Measurements from ENCODE around the gene GLG1. TPM values are rescaled to one million over a fixed set of nuclear protein-coding genes. Genes with fewer than 3 reads are reported as not detected.
A peak's percentile ranks its signal among the peaks of the same experiment; 100 is the strongest.

GLG1 gene
- total RNA-seq, 1 donor from 2014 or later = 108 TPM

DNA sequence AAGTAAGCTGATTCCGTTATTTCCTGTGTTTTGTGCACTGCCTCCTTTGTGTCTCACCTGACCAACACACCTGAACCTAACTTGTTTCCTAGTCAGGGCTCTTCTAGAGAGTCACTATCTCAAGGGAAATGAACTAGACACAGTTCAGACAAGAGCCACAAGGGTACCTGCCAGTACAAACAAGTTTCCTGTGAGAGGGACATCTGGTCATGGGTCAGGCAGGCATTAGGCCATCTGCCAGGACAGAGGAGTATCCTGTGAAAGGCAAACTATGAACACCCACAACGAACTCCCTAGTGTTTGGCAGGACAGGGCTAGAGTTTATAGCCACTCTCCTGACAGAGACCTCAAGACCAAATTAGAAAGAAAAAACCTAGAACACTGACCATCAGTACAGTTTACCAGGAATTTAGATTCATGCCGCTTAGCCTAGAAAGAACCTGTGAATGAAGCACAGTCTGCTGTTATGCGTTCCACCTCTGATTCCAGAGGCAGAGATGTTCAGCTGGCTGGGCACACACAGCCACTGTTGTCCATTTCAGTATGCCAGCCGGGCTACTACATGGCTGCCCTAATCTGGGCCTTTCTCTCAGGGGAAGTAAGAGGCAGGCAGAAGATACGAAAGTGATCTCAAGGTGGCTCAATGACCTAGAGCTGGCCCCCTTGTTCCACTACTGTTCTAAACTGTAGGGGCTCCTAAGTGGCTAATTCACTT, 20.7 kb upstream of the GLG1 start:
- H3K36me3 ChIP-seq (ENCODE audit: control insufficient read depth, insufficient read depth, low read length) = peaks cover 5% of the 10 kb centered on the region
- no peak overlapping the region for H3K4me3 ChIP-seq (ENCODE audit: low read depth, low read length)
- DNase-seq (ENCODE audit: low read depth) = no peak
- H3K27me3 ChIP-seq (ENCODE audit: control insufficient read depth, insufficient read depth, low read length) = no peaks in the 10 kb centered on the region
- TF ChIP-seq, protein P1, sequence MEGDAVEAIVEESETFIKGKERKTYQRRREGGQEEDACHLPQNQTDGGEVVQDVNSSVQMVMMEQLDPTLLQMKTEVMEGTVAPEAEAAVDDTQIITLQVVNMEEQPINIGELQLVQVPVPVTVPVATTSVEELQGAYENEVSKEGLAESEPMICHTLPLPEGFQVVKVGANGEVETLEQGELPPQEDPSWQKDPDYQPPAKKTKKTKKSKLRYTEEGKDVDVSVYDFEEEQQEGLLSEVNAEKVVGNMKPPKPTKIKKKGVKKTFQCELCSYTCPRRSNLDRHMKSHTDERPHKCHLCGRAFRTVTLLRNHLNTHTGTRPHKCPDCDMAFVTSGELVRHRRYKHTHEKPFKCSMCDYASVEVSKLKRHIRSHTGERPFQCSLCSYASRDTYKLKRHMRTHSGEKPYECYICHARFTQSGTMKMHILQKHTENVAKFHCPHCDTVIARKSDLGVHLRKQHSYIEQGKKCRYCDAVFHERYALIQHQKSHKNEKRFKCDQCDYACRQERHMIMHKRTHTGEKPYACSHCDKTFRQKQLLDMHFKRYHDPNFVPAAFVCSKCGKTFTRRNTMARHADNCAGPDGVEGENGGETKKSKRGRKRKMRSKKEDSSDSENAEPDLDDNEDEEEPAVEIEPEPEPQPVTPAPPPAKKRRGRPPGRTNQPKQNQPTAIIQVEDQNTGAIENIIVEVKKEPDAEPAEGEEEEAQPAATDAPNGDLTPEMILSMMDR (IDR thresholded peaks at IDR 0.05; ENCODE audit: insufficient read depth, low read length, poor library complexity, severe bottlenecking) = no peak

DNA sequence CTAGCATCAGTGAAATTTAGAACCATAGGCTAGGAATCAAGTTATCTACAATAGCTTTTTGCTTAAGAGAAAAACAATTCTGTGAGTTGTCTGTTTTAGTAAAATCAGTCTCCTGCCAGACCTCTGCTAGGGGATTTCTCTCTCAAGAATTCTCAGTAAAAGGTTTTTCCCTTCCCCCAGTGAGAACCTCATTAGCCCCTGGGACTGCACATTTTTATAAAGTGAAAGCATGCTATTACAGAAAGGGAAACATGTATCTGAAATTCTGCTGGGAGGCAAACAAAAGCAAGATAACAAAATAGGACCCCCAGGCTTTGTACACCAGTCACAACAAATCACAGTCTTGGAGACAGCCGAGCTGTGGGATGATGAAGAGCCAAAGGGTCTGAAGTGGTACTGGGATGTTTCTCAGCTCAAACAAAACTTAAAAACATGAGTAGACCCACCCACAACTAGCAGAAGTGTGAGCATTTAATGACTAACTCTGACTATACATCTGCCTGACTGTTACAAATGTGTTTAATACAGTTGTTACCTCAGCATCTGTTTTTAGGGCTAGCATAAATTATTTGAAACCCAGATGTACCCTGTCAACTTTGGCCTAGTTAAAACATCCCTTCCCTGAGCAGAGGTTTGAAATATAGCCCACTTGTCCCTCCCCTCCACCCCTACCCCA, 20.0 kb upstream of the GLG1 start:
- H3K36me3 ChIP-seq (ENCODE audit: control insufficient read depth, insufficient read depth, low read length) = peaks cover 6% of the 10 kb centered on the region
- no peak overlapping the region for H3K4me3 ChIP-seq (ENCODE audit: low read depth, low read length)
- TF ChIP-seq, protein P1 (IDR thresholded peaks at IDR 0.05; ENCODE audit: insufficient read depth, low read length, poor library complexity, severe bottlenecking) = no peak
- no peaks in the 10 kb centered on the region for H3K27me3 ChIP-seq (ENCODE audit: control insufficient read depth, insufficient read depth, low read length)
- DNase-seq (ENCODE audit: low read depth) = no peak

DNA sequence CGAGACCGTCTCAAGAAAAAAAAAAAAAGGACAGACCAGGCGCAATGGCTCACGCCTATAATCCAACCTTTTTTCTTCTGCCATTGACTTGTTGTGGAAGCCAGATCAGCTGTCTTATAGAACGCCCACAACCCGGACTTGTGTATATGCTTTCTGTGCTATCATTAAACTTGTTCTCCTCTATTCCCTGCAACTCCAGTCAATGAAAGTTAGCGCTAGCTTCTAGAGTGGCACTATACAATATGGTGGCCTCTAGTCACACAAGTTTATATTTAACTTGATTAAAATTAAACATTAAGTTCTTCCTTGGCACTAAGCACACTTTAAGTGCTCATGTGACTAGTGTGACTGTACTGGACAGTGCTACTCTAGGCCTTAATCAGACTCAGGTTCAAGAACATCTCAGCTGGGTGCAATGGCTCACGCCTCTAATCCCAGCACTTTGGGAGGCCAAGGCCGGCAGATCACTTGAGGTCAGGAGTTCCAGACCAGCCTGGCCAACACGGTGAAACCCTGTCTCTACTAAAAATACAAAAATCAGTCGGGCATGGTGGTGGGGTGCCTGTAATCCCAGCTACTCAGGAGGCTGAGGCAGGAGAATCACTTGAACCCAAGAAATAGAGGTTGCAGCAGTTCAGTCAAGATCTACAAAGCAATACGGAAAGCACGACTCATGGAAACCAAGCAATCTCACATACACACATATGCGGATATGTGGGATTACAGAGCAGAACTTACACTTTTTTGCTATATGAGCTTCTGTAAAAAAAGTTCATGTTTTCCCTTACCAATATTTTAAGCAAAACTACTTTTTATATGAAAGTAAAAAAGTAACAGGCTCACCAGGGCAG, 18.8 kb upstream of the GLG1 start:
- TF ChIP-seq, protein P1 (IDR thresholded peaks at IDR 0.05; ENCODE audit: insufficient read depth, low read length, poor library complexity, severe bottlenecking) = no peak
- H3K36me3 ChIP-seq (ENCODE audit: control insufficient read depth, insufficient read depth, low read length) = peaks cover 5% of the 10 kb centered on the region
- H3K27me3 ChIP-seq (ENCODE audit: control insufficient read depth, insufficient read depth, low read length) = no peaks in the 10 kb centered on the region
- no peak for DNase-seq (ENCODE audit: low read depth)
- no peak overlapping the region for H3K4me3 ChIP-seq (ENCODE audit: low read depth, low read length)

DNA sequence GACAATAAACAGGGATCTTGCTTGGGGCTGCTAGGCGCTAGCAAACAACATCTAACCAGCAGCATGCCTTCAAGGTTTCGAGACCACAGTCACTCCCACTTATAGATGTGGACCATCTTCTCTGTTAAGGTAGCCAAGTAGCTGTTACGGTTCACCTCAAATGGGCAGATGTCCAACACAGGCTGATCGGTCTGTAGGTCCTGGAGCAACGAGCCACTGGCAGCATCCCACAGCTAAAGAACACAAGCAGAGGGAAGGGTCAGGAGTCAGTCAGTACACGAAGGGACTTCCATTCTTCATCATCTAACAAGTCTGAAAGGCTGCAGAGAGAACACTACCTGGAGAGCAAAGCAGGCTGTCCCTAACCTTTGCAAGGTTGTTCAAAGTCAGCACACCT, 16.9 kb upstream of the GLG1 start:
- Histone ChIP-seq H3K4me3 (ENCODE audit: low read depth, low read length) (no peak overlapping the region), H3K27me3 (ENCODE audit: control insufficient read depth, insufficient read depth, low read length) (no peaks in the 10 kb centered on the region), H3K36me3 (ENCODE audit: control insufficient read depth, insufficient read depth, low read length) (peaks cover 5% of the 10 kb centered on the region)
- TF ChIP-seq, protein P1 (IDR thresholded peaks at IDR 0.05; ENCODE audit: insufficient read depth, low read length, poor library complexity, severe bottlenecking) = no peak
- DNase-seq (ENCODE audit: low read depth) = no peak

DNA sequence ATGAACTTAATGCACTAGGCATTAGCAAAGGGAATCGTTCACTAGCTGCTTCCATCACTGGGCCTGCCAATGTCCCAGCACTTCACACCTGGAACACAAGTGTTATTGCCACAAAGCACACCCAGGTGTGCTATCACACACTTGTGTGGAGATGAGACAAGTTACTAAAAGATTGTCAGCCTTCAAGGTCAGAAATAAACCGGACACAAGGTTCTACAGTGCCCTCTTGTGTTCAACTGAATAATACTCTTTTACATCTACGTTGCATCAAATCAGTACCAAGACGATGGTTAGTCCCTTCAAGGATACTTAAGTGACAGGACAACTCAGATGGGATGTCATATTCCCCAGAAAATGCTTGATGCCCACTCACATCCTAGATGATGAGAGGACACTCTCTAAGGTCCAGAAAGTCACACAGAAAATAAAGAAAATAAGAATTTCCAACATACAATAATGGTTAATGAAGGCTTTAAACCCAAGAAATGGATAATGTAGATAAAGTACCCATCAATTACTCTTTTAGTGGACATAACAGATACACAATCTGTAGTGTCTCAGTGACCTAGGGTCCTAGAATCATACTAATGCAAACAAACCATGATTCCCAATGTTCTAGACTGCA, 16.4 kb upstream of the GLG1 start:
- H3K4me3 ChIP-seq (ENCODE audit: low read depth, low read length) = no peak overlapping the region
- DNase-seq (ENCODE audit: low read depth) = peak; percentile 23

More for the DNA sequence above, 16.4 kb upstream of the GLG1 start:
- H3K27me3 ChIP-seq (ENCODE audit: control insufficient read depth, insufficient read depth, low read length) = no peaks in the 10 kb centered on the region
- peaks cover 4% of the 10 kb centered on the region for H3K36me3 ChIP-seq (ENCODE audit: control insufficient read depth, insufficient read depth, low read length)
- TF ChIP-seq, protein P1 (IDR thresholded peaks at IDR 0.05; ENCODE audit: insufficient read depth, low read length, poor library complexity, severe bottlenecking) = peak; percentile 44
